Hepatocyte (in vitro differentiated cells): ENCODE results near the gene THUMPD2. TPM values are rescaled to one million over a fixed set of nuclear protein-coding genes. Genes with fewer than 3 reads are reported as not detected.

ENCODE experiments used
- DNase-seq: peaks from one replicate; pipeline ENCODE4 v3.0.0-alpha.2; 2016; ENCODE audit warnings: low spot score
- H2AFZ ChIP-seq: fragments of 200-600 bp; sonication (generic); 2 replicates; pipeline ENCODE4 v1.6.0; 2016; ENCODE audit warnings: antibody characterized with exemption, mild to moderate bottlenecking
- H3K27ac ChIP-seq: fragments of 200-600 bp; sonication (generic); 2 replicates; pipeline ENCODE4 v1.5.1; 2016; ENCODE audit warnings: mild to moderate bottlenecking
- H3K27me3 ChIP-seq: fragments of 200-600 bp; sonication (generic); 2 replicates; pipeline ENCODE4 v1.6.1; 2016
- H3K36me3 ChIP-seq: fragments of 200-600 bp; sonication (generic); replicated peaks from 2 replicates; pipeline ENCODE4 v1.5.1; 2016; ENCODE audit warnings: low read depth; ENCODE audit not compliant: insufficient read depth
- H3K4me1 ChIP-seq: fragments of 200-600 bp; sonication (generic); 2 replicates; pipeline ENCODE4 v1.5.1; 2016; ENCODE audit warnings: mild to moderate bottlenecking, moderate library complexity; ENCODE audit not compliant: insufficient read depth
- H3K4me2 ChIP-seq: fragments of 200-600 bp; sonication (generic); 2 replicates; pipeline ENCODE4 v1.6.0; 2016
- H3K4me3 ChIP-seq: fragments of 200-600 bp; sonication (generic); 2 replicates; pipeline ENCODE4 v1.5.1; 2016; ENCODE audit warnings: mild to moderate bottlenecking
- H3K79me2 ChIP-seq: fragments of 200-600 bp; sonication (generic); 2 replicates; pipeline ENCODE4 v1.6.0; 2017; ENCODE audit warnings: mild to moderate bottlenecking
- H3K9me2 ChIP-seq: fragments of 200-600 bp; sonication (generic); replicated peaks from 2 replicates; pipeline ENCODE4 v1.6.0; 2017; ENCODE audit warnings: mild to moderate bottlenecking; ENCODE audit not compliant: insufficient read depth
- H3K9me3 ChIP-seq: fragments of 200-600 bp; sonication (generic); 2 replicates; pipeline ENCODE4 v1.5.1; 2016; ENCODE audit warnings: low read depth, mild to moderate bottlenecking
- H4K20me1 ChIP-seq: fragments of 200-600 bp; sonication (generic); 2 replicates; pipeline ENCODE4 v1.6.0; 2016; ENCODE audit warnings: mild to moderate bottlenecking; ENCODE audit not compliant: insufficient read depth, poor library complexity, severe bottlenecking
- EZH2 ChIP-seq: fragments of 200-600 bp; sonication (generic); IDR thresholded peaks from 2 replicates; pipeline ENCODE4 v1.6.1; 2016; ENCODE audit warnings: antibody characterized with exemption, mild to moderate bottlenecking, borderline replicate concordance
- EZH2phosphoT487 ChIP-seq: fragments of 200-600 bp; sonication (generic); IDR thresholded peaks from one replicate; pipeline ENCODE4 v1.6.1; 2018; ENCODE audit warnings: antibody characterized with exemption, mild to moderate bottlenecking, low read depth, moderate library complexity; ENCODE audit not compliant: unreplicated experiment, severe bottlenecking
- WGBS: methylation state at CpG from one replicate; pipeline ENCODE4 v1.1.6; 2016; ENCODE audit warnings: low lambda C conversion rate; ENCODE audit errors: missing lambda C conversion rate; 5-methylcytosine and 5-hydroxymethylcytosine counted together
- polyA plus RNA-seq: library from polyadenylated mRNA; unstranded; fragments of >200 nt; fragmentation: Nextera tagmentation; extraction: Ambion mirVana; gene quantifications from 2 replicates; pipeline ENCODE4 v1.2.1, GENCODE V29; 2016
- total RNA-seq: library from RNA; depleted of rRNA; stranded (reverse); fragments of >200 nt; gene quantifications from 2 replicates; pipeline ENCODE4 v1.2.3, GENCODE V29; 2014
- TF ChIP-seq, protein P1 (sequence below): fragments of 200-600 bp; sonication (generic); IDR thresholded peaks from 2 replicates; pipeline ENCODE4 v1.5.1; 2016; ENCODE audit warnings: antibody characterized with exemption, mild to moderate bottlenecking; ENCODE audit not compliant: poor library complexity

THUMPD2 gene
- total and polyA plus RNA-seq, 2 experiments from 2014 or later: 6.5 to 12.8 TPM

- no peak for DNase-seq
- TF ChIP-seq, protein P1, sequence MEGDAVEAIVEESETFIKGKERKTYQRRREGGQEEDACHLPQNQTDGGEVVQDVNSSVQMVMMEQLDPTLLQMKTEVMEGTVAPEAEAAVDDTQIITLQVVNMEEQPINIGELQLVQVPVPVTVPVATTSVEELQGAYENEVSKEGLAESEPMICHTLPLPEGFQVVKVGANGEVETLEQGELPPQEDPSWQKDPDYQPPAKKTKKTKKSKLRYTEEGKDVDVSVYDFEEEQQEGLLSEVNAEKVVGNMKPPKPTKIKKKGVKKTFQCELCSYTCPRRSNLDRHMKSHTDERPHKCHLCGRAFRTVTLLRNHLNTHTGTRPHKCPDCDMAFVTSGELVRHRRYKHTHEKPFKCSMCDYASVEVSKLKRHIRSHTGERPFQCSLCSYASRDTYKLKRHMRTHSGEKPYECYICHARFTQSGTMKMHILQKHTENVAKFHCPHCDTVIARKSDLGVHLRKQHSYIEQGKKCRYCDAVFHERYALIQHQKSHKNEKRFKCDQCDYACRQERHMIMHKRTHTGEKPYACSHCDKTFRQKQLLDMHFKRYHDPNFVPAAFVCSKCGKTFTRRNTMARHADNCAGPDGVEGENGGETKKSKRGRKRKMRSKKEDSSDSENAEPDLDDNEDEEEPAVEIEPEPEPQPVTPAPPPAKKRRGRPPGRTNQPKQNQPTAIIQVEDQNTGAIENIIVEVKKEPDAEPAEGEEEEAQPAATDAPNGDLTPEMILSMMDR: no peak
- TF ChIP-seq EZH2phosphoT487 (no peak), EZH2 (no peak)
- Histone ChIP-seq H3K4me1 (peaks cover 4% of the 10 kb centered on the region), H3K9me2 (no peaks in the 10 kb centered on the region), H3K4me3 (no peak overlapping the region), H3K27me3 (no peaks in the 10 kb centered on the region), H2AFZ (no peak overlapping the region), H3K27ac (no peak overlapping the region), H3K4me2 (no peak overlapping the region), H4K20me1 (no peaks in the 10 kb centered on the region), H3K79me2 (no peaks in the 10 kb centered on the region), H3K9me3 (no peaks in the 10 kb centered on the region), H3K36me3 (no peaks in the 10 kb centered on the region)
- 90% methylated on average over 5 of the region's 5 CpGs for WGBS
These were observed 53.7 kb downstream of the THUMPD2 start for GRCh38 chr2:39725401-39725800.

GRCh38 chr2:39724828-39725144 is 54.3 kb downstream of the THUMPD2 start:
- Histone ChIP-seq H3K4me3 (no peak overlapping the region), H3K4me1 (peaks cover 4% of the 10 kb centered on the region), H3K27ac (no peak overlapping the region), H2AFZ (no peak overlapping the region), H3K9me2 (no peaks in the 10 kb centered on the region), H3K4me2 (no peak overlapping the region), H3K36me3 (no peaks in the 10 kb centered on the region), H3K79me2 (no peaks in the 10 kb centered on the region), H3K27me3 (no peaks in the 10 kb centered on the region), H3K9me3 (no peaks in the 10 kb centered on the region), H4K20me1 (no peaks in the 10 kb centered on the region)
- no peak for DNase-seq
- TF ChIP-seq EZH2phosphoT487 (no peak), EZH2 (no peak)
- TF ChIP-seq, protein P1: no peak
- WGBS: 90% methylated on average over 4 of the region's 4 CpGs

GRCh38 chr2:39723946-39724827 is 54.9 kb downstream of the THUMPD2 start:
- Histone ChIP-seq H3K4me2 (no peak overlapping the region), H3K27me3 (no peaks in the 10 kb centered on the region)
- 58% methylated on average over 9 of the region's 9 CpGs for WGBS

More at GRCh38 chr2:39723946-39724827, 54.9 kb downstream of the THUMPD2 start:
- no peak overlapping the region for H2AFZ ChIP-seq
- no peak for TF ChIP-seq EZH2phosphoT487
- TF ChIP-seq, protein P1: no peak
- TF ChIP-seq EZH2: no peak
- H3K4me1 ChIP-seq: peaks cover 4% of the 10 kb centered on the region
- no peaks in the 10 kb centered on the region for H3K9me2 ChIP-seq
- no peaks in the 10 kb centered on the region for H3K36me3 ChIP-seq
- DNase-seq: no peak
- no peaks in the 10 kb centered on the region for H3K9me3 ChIP-seq
- H4K20me1 ChIP-seq: no peaks in the 10 kb centered on the region
- no peak overlapping the region for H3K27ac ChIP-seq
- no peaks in the 10 kb centered on the region for H3K79me2 ChIP-seq
- H3K4me3 ChIP-seq: no peak overlapping the region
